NCI-H1105 (cell line): ENCODE results near the gene MPZL3.
"Not testable (repeated sequence)": the region's sequence is repeated elsewhere in the genome, so short reads cannot be mapped to it uniquely, and the experiment has no call there.

Experiments
- DNase-seq: peaks from one replicate; lab custom pipeline; 2025; lab: John Stamatoyannopoulos, UW

The MPZL3 gene

GRCh38 chr11:118212781-118213191, 39.4 kb downstream of the MPZL3 start:
- no peak for DNase-seq

- no peak for DNase-seq
These were observed 39.9 kb downstream of the MPZL3 start for GRCh38 chr11:118212131-118212725.

DNA sequence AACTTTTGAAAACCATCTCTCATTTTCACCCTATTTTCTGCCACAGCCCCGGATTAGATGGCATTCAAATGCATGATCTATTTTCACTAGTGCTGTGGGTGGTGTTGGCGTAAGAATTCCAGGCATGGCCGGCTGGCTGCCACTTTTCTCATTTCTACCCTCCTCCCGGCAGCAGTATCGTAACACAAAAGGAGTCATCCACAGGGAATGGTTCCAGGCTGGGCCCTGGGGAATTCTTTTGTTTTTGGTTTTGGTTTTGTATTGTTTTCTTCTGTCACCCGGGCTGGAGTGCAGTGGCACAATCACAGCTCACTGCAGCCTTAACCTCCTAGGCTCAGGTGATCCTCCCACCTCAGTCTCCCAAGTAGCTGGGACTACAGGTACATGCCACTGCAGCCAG, 41.2 kb downstream of the MPZL3 start:
- no peak for DNase-seq

- no peak for DNase-seq
These were observed 41.8 kb downstream of the MPZL3 start for GRCh38 chr11:118210323-118210722.

DNA sequence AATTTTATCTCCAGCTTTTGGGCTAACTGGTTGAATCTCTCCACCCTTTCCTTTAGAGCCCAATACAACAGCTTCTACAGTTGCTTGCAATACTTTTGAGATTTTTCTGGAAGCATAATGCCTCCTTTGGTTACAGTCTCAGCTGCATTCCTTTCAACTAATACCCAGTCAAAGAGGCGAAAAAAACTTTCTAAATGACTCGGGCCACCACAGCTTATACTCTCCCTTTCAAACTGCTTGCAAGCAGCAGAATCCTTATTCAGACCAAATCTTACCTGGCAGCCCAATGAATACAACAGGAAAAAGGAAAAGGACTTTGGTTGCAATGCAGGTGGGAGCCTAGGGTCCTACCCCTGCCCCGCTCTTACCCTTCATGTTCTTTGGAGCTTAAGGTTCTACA, 43.1 kb downstream of the MPZL3 start:
- DNase-seq, result no peak

DNA sequence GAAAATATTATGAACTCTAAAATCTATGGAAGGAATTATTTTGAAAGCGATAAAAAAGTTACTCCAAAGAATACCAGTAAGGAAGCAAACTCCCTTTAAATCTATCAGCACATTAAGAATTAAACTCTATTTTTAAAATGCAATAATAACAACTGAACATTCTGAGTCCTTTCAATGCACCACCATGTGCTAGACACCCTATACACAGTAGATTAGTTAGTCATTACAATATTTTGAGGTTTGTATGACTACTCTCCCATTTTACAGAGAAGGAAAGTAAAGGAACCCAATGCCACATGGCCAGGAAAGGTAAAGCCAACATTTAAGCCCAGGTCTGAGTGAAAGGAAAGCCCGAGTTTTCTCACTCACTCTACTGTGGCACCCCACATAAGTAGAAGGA, 45.1 kb downstream of the MPZL3 start:
- DNase-seq, result no peak

DNA sequence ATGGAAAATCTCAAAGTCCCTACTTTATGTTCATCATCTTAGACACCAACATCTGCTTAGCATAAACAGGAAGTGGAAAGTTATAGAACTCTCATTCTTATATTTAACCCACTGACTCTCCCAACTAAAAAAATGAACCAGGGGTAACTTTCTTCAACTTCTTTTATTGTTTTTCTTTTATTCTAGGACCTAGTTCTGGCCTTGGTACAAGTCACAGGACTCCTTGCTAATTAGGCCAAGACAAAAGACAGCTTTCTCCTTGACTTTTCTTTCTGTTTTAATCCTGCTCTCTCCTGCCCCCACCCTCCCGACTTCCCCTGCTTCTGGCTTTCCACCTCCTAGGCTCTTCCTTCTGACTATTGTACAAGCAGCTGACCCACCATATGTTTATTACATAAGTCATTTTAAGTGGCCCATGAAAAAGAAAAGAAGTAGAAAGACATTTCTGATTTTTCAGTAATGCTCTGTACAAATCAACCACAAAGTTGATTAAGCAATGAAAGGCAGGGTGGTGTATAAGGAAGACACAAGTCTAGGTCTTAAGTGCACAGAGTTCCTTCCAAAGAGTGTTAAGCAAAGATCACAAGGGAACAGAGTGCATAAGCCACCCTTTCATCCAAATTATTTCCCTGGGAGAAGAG, 45.7 kb downstream of the MPZL3 start:
- no peak for DNase-seq

GRCh38 chr11:118205606-118206378, 46.4 kb downstream of the MPZL3 start:
- DNase-seq, result no peak

- DNase-seq, result no peak
These were observed 49.4 kb downstream of the MPZL3 start for GRCh38 chr11:118202599-118203422.

GRCh38 chr11:118201966-118202365, 50.2 kb downstream of the MPZL3 start:
- DNase-seq, result no peak

- DNase-seq, result no peak
These were observed 51.1 kb downstream of the MPZL3 start for GRCh38 chr11:118200901-118201680.

DNA sequence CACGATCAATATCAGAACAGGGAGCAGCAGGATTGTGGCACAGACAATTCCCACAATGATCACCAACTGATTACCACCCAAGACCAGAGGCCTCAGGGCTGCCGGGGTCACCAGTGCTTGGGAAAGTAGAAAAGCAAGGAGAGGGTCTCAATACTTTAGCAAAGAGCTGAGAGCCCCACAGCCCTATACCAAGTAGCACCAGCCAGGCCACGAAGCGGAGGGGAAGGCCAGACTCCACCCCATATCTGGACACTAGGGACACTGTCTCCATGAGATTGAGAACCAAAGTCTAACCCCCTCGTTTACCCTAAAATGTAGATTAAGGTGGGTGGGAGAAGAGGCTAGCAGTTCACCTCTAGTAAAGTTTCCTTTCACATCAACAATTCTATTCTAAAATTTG, 51.7 kb downstream of the MPZL3 start:
- no peak for DNase-seq

- no peak for DNase-seq
These were observed 53.0 kb downstream of the MPZL3 start for GRCh38 chr11:118199135-118199534.

- DNase-seq, result peak; percentile 84
These were observed 53.8 kb downstream of the MPZL3 start for GRCh38 chr11:118198370-118198769.

DNA sequence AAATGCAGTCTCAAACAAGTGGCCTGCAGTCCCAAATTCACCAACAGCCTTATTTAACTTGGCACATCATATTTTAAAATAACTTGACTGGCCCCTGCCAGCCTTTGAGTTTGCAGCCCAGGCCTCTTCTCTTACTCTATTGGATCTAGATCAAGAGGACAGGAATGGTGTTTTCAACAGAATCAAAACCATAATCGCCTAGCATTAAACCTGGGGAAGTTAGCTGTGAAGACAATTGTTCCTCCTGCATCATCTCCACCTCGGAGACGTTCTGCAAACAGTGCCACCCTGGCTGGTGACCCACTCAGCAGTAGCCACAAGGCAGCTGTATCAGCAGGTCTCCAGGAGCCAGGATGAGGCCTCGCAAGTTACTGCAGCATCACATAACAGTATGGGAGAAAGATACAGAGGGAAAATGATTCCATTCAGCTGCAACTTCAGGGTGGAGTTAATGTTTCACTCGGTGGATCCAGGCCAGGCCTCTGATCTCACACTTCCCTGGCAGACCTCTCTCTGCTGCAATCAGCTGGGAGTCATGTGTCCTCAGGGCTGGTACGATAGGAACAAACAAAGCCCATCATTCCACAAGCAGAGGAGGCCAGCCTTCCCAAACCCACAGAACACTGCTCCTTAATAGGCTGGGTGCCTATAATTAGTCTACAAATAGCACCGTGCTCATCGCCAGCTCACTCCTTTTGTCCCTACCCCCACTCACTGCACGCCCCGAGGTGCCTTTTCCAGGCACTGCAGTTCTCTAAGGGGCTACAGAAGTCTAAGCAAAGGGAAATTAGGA, 57.1 kb downstream of the MPZL3 start:
- DNase-seq, result peak; percentile 91

DNA sequence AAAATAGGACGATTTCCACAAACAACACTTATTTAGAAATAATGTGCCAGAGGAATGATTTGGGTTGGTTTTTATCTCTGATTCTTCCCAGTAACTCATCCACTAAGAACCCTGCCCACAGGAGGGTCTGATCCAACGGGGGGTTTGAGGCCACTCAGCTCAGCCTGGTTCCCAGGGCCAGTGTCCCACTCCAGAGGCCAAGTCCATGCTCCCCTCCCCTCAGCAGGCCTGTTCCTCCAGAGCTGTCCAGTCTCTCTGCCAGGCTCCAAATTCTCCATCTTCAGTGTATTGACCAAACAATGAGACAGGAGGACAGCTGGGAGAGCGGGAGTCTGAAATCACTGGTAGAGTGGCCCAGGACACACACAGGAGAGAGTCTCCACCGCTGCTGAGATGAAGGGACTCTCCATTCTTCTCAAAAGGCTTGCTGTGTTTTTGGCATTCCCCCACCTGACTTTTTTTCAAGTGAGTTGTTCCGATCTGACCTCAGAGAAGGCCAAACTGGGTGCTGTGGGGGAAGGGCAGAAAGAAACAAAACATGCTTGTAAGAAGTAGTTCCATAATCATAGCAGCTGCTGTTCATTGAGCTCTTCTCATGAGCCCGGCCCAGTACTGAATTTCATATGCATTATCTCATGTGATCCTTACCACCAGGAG, 58.1 kb downstream of the MPZL3 start:
- DNase-seq, result no peak

- DNase-seq, result not testable (repeated sequence)
These were observed 59.3 kb downstream of the MPZL3 start for GRCh38 chr11:118192817-118193216.

- DNase-seq, result not testable (repeated sequence)
These were observed 61.1 kb downstream of the MPZL3 start for GRCh38 chr11:118190942-118191506.

- no peak for DNase-seq
These were observed 65.6 kb downstream of the MPZL3 start for GRCh38 chr11:118186346-118187107.
